Midbrain (tissue), 1 donor: ENCODE data around the gene PHF21B.

Source experiments
- DNase-seq: peaks from one replicate; lab custom pipeline; 2025; lab: John Stamatoyannopoulos, UW

The PHF21B gene

GRCh38 chr22:44842417-44842816 lies 167.4 kb downstream of the PHF21B start:
- DNase-seq: no peak

DNA sequence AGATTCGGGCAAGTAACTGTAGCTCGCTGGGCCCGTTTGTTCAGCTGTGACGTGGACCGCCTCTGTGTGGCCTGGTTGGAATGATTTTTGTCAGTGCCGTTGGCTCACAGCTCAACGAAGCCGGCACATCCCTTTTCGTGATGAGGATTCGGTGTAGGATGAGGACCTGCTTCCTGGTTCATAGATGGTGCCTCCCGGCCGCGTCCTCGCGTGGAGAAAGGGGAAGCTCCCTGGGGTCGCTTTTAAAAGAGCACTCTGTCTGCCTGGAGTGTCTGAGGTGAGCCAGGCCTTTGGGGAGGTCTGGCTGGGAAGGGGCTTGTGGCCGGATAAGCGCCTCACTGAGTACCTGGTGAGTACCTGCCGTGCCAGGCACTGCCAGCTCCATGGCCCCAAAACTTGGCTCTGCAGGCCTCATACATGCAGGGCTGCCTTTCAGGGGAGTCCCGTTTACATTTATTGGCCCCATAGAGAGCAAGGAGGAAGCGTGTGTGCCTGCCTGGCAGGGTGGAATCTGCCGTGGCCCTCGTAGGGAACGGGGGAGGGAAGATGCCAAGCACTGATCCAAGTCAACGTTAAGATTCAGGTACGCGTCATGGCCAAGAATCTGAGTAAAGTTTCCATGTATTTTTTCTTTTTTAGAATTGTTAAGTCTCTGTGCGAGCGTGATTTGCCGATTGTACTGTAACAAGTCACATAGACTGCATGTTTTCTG lies 169.0 kb downstream of the PHF21B start:
- no peak for DNase-seq

GRCh38 chr22:44839721-44840120 lies 170.1 kb downstream of the PHF21B start:
- DNase-seq: no peak

DNA sequence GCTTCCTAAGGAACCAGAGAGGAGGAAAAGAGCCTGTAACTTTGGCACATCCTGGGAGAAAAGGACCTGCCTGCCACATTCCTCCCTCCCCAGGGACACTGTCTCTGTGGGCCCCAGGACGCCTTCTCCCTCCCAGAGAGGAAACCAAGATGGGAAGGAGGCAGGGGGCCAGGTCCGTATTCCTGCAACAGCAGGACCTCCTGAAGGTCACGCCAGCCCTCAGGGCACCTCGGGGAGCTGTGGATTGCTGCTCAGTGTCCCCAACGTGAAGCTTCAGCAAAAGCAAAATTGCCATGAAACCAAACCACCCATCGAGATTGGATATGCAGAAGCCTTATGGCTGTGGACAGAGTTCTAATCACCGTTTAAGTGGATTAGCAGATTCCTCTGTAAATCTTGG lies 170.7 kb downstream of the PHF21B start:
- no peak for DNase-seq

- no peak for DNase-seq
Measured at GRCh38 chr22:44838316-44839016, 171.3 kb downstream of the PHF21B start.

- DNase-seq: no peak
Measured at GRCh38 chr22:44837481-44837880, 172.3 kb downstream of the PHF21B start.

- DNase-seq: no peak
Measured at GRCh38 chr22:44834065-44834464, 175.7 kb downstream of the PHF21B start.

- DNase-seq: no peak
Measured at GRCh38 chr22:44831885-44832284, 177.9 kb downstream of the PHF21B start.
